A549 (cell line): ENCODE results near the gene ZFHX3. TPM values are rescaled to one million over a fixed set of nuclear protein-coding genes. Genes with fewer than 3 reads are reported as not detected.

Source experiments
- ATAC-seq, 2 experiments: fragments of 200-7000 bp in 1 of 2; fragments of >200 bp in 1 of 2; cut with Nextera tagmentation in 1 of 2; cut with Tn5 transposase in 1 of 2; 3 replicates each; pipeline versions ENCODE4 v1.8.0 to v1.9.1; 2018 to 2020; ENCODE audit warnings: mild to moderate bottlenecking in 1 of 2, moderate library complexity in 1 of 2
- CTCF ChIA-PET: fragments of 300-600 bp; sonication (Branson Sonifier 250); formaldehyde crosslinking; extraction: SDS; loops from one replicate; lab custom pipeline; 2021; ENCODE audit warnings: antibody characterized with exemption, inconsistent platforms; lab: Yijun Ruan, JAX
- POLR2A ChIA-PET: fragments of 350-600 bp; formaldehyde crosslinking; extraction: SDS; loops from one replicate; lab custom pipeline; 2021; ENCODE audit warnings: antibody characterized with exemption, inconsistent platforms; lab: Yijun Ruan, JAX
- DNase-seq, 2 experiments: peaks; one replicate each; pipeline versions ENCODE4 v3.0.0 to v3.0.0-alpha.2; 2011 to 2016; ENCODE audit warnings: low read depth in 1 of 2, low spot score in 1 of 2
- FAIRE-seq: peaks from 2 replicates; lab custom pipeline; 2011; peaks lifted over from hg19 to GRCh38; lab: Jason Lieb, UNC
- H3K27ac ChIP-seq, 2 experiments: fragments of >200 bp; sonication (Bioruptor Twin); formaldehyde crosslinking; 3 replicates each; pipeline ENCODE4 v1.5.1; 2016 to 2017
- H3K4me1 ChIP-seq: fragments of >200 bp; sonication (Bioruptor Twin); formaldehyde crosslinking; 3 replicates; pipeline ENCODE4 v1.6.1; 2016
- H3K4me2 ChIP-seq: fragments of >200 bp; sonication (Bioruptor Twin); formaldehyde crosslinking; 3 replicates; pipeline ENCODE4 v1.6.1; 2016
- H3K4me3 ChIP-seq: fragments of >200 bp; sonication (Bioruptor Twin); formaldehyde crosslinking; 3 replicates; pipeline ENCODE4 v1.5.1; 2016
- H3K9me3 ChIP-seq: fragments of >200 bp; sonication (Bioruptor Twin); formaldehyde crosslinking; 3 replicates; pipeline ENCODE4 v1.6.1; 2016
- CBX8 ChIP-seq: fragments of 200-600 bp; sonication (generic); IDR thresholded peaks from 2 replicates; pipeline ENCODE4 v1.6.1; 2016
- CHD2 ChIP-seq: fragments of 150-350 bp; IDR thresholded peaks from 2 replicates; pipeline ENCODE4 v1.6.1; 2014; ENCODE audit warnings: low read length; ENCODE audit not compliant: partially characterized antibody
- EP300 ChIP-seq, 2 experiments: fragments of >200 bp; sonication (Bioruptor Twin); formaldehyde crosslinking; IDR thresholded peaks; 2 replicates in 1 of 2; 3 replicates in 1 of 2; pipeline ENCODE4 v1.6.1; 2016 to 2017
- HES2 ChIP-seq: fragments of >200 bp; sonication (Bioruptor Twin); formaldehyde crosslinking; IDR thresholded peaks from 2 replicates; pipeline ENCODE4 v1.6.1; 2016
- HEYL ChIP-seq: fragments of 250-450 bp; sonication (Bioruptor Pico); IDR thresholded peaks from 2 replicates; pipeline ENCODE4 v1.8.0; 2021; ENCODE audit warnings: mild to moderate bottlenecking, moderate library complexity
- HOXA7 ChIP-seq: fragments of 250-450 bp; sonication (Bioruptor Pico); IDR thresholded peaks from 2 replicates; pipeline ENCODE4 v1.5.0; 2020; ENCODE audit warnings: mild to moderate bottlenecking, moderate library complexity
- HOXB13 ChIP-seq: fragments of 250-450 bp; sonication (Bioruptor Pico); IDR thresholded peaks from 2 replicates; pipeline ENCODE4 v1.5.0; 2020; ENCODE audit warnings: low read depth, mild to moderate bottlenecking, moderate library complexity
- JUN ChIP-seq, 2 experiments: fragments of >200 bp; sonication (Bioruptor Twin); formaldehyde crosslinking; IDR thresholded peaks; 2 replicates in 1 of 2; 3 replicates in 1 of 2; pipeline ENCODE4 v1.6.1; 2016 to 2017
- NPAS2 ChIP-seq: fragments of 250-450 bp; sonication (Bioruptor Pico); IDR thresholded peaks from 2 replicates; pipeline ENCODE4 v1.8.0; 2022; ENCODE audit warnings: mild to moderate bottlenecking, moderate library complexity, borderline replicate concordance
- PHF8 ChIP-seq: fragments of 200-600 bp; sonication (generic); IDR thresholded peaks from 2 replicates; pipeline ENCODE4 v1.6.1; 2016; ENCODE audit warnings: low read depth, mild to moderate bottlenecking, antibody characterized with exemption, moderate library complexity, borderline replicate concordance
- POLR2A ChIP-seq: IDR thresholded peaks from 2 replicates; pipeline ENCODE4 v1.6.1; 2012; ENCODE audit warnings: mild to moderate bottlenecking, low read length
- RAD21 ChIP-seq, 2 experiments: fragments of >200 bp in 1 of 2; sonication (Bioruptor Twin) in 1 of 2; formaldehyde crosslinking in 1 of 2; IDR thresholded peaks in 1 of 2; conservative IDR thresholded peaks in 1 of 2; 2 replicates in 1 of 2; 3 replicates in 1 of 2; pipeline ENCODE4 v1.6.1; 2012 to 2018; ENCODE audit warnings: inconsistent platforms in 1 of 2
- RFX5 ChIP-seq: fragments of 450-650 bp; IDR thresholded peaks from 2 replicates; pipeline ENCODE4 v1.7.1; 2014; ENCODE audit warnings: antibody characterized with exemption, mild to moderate bottlenecking, moderate library complexity
- SMC3 ChIP-seq: fragments of >200 bp; sonication (Bioruptor Twin); formaldehyde crosslinking; IDR thresholded peaks from 3 replicates; pipeline ENCODE4 v1.6.1; 2018; ENCODE audit warnings: inconsistent platforms
- SREBF2 ChIP-seq: fragments of 450-650 bp; IDR thresholded peaks from 2 replicates; pipeline ENCODE4 v1.6.1; 2014; ENCODE audit warnings: mild to moderate bottlenecking, moderate library complexity
- TP53 ChIP-seq: fragments of 250-450 bp; sonication (Bioruptor Pico); IDR thresholded peaks from 2 replicates; pipeline ENCODE4 v1.5.0; 2021; ENCODE audit warnings: mild to moderate bottlenecking, moderate library complexity
- ZFP36 ChIP-seq: fragments of 450-650 bp; IDR thresholded peaks from 2 replicates; pipeline ENCODE4 v1.6.1; 2014; ENCODE audit warnings: borderline replicate concordance; ENCODE audit not compliant: partially characterized antibody
- ZNF302 ChIP-seq: fragments of 250-450 bp; sonication (Bioruptor Pico); IDR thresholded peaks from 2 replicates; pipeline ENCODE4 v1.9.0; 2021; ENCODE audit warnings: inconsistent platforms, mild to moderate bottlenecking, moderate library complexity
- WGBS: methylation state at CpG from one replicate; pipeline ENCODE4 v1.1.6; 2017; ENCODE audit errors: missing lambda C conversion rate; 5-methylcytosine and 5-hydroxymethylcytosine counted together
- polyA plus RNA-seq, 4 experiments: library from polyadenylated mRNA; depleted of rRNA in 3 of 4; stranded (reverse); fragments of >200 nt; fragmentation: RNase III in 1 of 4; extraction: RNeasy Plus Mini Kit Qiagen cat#74134 plus additional on column Dnase treatment in 1 of 4; gene quantifications; 2 replicates in 3 of 4; 3 replicates in 1 of 4; pipeline ENCODE4 v1.2.3, GENCODE V29; 2011 to 2017
- TF ChIP-seq, protein P1 (sequence below): fragments of >200 bp; sonication (Bioruptor Twin); formaldehyde crosslinking; IDR thresholded peaks from 3 replicates; pipeline ENCODE4 v1.5.1; 2016
- TF ChIP-seq, protein P2 (sequence below): fragments of 450-650 bp; IDR thresholded peaks from 2 replicates; pipeline ENCODE4 v1.6.1; 2014; ENCODE audit warnings: antibody characterized with exemption

The ZFHX3 gene
- polyA plus RNA-seq, 2 of the 4 experiments (the other 2 are of a cell fraction), result 3.9 to 6.5 TPM

GRCh38 chr16:72985148-72985941 is 62.6 kb downstream of the ZFHX3 start (continued):
- TF ChIP-seq RAD21 (conservative IDR thresholded peaks at IDR 0.05 in 1 of 2, IDR thresholded peaks at IDR 0.05 in 1 of 2) (no peak), RFX5 (no peak), EP300 (IDR thresholded peaks at IDR 0.05) (no peak), HES2 (no peak), SMC3 (no peak), CHD2 (no peak), HEYL (CRISPR knock-in tag) (no peak), HOXA7 (no peak)
- TF ChIP-seq, protein P1, sequence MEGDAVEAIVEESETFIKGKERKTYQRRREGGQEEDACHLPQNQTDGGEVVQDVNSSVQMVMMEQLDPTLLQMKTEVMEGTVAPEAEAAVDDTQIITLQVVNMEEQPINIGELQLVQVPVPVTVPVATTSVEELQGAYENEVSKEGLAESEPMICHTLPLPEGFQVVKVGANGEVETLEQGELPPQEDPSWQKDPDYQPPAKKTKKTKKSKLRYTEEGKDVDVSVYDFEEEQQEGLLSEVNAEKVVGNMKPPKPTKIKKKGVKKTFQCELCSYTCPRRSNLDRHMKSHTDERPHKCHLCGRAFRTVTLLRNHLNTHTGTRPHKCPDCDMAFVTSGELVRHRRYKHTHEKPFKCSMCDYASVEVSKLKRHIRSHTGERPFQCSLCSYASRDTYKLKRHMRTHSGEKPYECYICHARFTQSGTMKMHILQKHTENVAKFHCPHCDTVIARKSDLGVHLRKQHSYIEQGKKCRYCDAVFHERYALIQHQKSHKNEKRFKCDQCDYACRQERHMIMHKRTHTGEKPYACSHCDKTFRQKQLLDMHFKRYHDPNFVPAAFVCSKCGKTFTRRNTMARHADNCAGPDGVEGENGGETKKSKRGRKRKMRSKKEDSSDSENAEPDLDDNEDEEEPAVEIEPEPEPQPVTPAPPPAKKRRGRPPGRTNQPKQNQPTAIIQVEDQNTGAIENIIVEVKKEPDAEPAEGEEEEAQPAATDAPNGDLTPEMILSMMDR, result no peak
- TF ChIP-seq, protein P2, sequence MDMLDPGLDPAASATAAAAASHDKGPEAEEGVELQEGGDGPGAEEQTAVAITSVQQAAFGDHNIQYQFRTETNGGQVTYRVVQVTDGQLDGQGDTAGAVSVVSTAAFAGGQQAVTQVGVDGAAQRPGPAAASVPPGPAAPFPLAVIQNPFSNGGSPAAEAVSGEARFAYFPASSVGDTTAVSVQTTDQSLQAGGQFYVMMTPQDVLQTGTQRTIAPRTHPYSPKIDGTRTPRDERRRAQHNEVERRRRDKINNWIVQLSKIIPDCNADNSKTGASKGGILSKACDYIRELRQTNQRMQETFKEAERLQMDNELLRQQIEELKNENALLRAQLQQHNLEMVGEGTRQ, result no peak

DNA sequence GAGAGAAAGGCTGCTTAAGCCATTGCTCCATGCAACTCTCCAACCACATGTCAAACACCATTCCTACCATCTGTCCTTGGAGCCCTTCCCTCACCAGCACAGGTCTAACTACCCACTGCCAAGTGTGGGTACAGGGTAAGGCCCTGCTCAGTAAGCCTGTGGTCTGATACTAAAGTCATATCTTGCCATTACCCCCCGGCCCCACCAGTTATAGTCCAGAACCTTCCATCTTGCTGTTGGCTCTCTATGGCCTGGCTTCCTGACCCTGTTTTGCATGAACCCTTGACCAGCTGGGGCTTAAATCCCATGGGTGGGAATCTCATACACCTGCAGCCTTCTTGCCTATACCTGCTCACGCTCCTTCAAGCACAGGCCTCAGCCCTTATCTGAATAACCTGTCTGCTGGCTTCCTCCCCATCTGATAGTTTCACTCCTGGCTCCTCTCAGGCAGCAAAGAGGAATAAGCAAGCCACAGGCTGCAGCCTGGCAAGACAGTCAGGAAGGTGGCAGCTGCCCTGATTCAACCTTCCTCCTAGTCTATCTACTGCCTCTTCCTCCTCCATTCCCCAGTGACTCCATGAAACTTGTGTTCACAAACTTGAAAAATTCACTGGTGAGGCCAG is 64.1 kb downstream of the ZFHX3 start:
- H3K27ac ChIP-seq, result no peak overlapping the region; a peak in 1 of 6 replicates
- FAIRE-seq (no peak), DNase-seq (no peak), ATAC-seq (no peak)
- peaks cover 17% of the 10 kb centered on the region; the same call in 1 of the 3 replicates for H3K4me1 ChIP-seq
- H3K4me3 ChIP-seq, result no peak overlapping the region
- 86% methylated on average over 2 of the region's 2 CpGs for WGBS
- CTCF ChIA-PET, result no interaction called here
- no peak overlapping the region for H3K4me2 ChIP-seq
- TF ChIP-seq ZFP36 (no peak), JUN (IDR thresholded peaks at IDR 0.05) (no peak), RFX5 (no peak), POLR2A (no peak), TP53 (CRISPR knock-in tag) (no peak), SREBF2 (no peak)
- POLR2A ChIA-PET, result no interaction called here
- H3K9me3 ChIP-seq, result no peaks in the 10 kb centered on the region

DNA sequence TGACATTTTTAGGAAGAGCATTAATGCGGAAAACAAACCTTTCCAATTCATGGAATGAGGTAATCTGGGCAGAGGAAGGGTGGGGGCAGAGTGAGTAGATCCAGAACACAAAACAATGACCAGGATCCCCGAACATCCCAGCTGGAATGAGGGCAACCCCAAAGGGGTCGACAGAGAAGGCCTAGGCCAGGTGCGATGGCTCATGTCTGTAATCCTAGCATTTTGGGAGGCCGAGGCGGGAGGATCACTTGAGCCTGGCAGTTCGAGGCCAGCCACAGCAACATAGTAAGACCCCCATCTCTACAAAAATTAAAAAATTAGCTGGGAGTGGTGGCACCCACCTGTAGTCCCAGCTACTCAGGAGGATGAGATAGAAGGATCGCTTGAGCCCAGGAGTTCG is 64.7 kb downstream of the ZFHX3 start:
- no peak overlapping the region for H3K4me3 ChIP-seq
- DNase-seq (no peak), FAIRE-seq (no peak), ATAC-seq (no peak)
- H3K27ac ChIP-seq, result no peak overlapping the region
- ChIA-PET POLR2A (no interaction called here), CTCF (no interaction called here)
- H3K4me2 ChIP-seq, result no peak overlapping the region
- peaks cover 15% of the 10 kb centered on the region; the same call in 1 of the 3 replicates for H3K4me1 ChIP-seq
- no peak for TF ChIP-seq CBX8
- TF ChIP-seq NPAS2 (CRISPR knock-in tag), result no peak
- no peak for TF ChIP-seq HEYL (CRISPR knock-in tag)
- TF ChIP-seq ZNF302, result no peak
- TF ChIP-seq HOXB13 (CRISPR knock-in tag), result no peak
- TF ChIP-seq PHF8, result no peak
- 89% methylated on average over 9 of the region's 9 CpGs for WGBS
- H3K9me3 ChIP-seq, result no peaks in the 10 kb centered on the region
